ENCODE data around the gene PDYN.

GRCh38 chr20:1929460-1929859 lies 64.4 kb downstream of the PDYN start:
- TF ChIP-seq POLR2A (IDR thresholded peaks at IDR 0.05; ENCODE audit: low read length): no peak
- TF ChIP-seq GATA1 (IDR thresholded peaks at IDR 0.05; ENCODE audit: low read depth, low read length): no peak
